GM12878 (cell line): ENCODE measurements around the gene GPR31. TPM values are rescaled to one million over a fixed set of nuclear protein-coding genes. Genes with fewer than 3 reads are reported as not detected.

ENCODE experiments used
- ATAC-seq: fragments of 200-7000 bp; cut with Tn5 transposase; 3 replicates; pipeline ENCODE4 v1.9.1; 2020; ENCODE audit warnings: mild to moderate bottlenecking, moderate library complexity
- BruUV-seq: library from RNA; stranded (reverse); fragments of 400-500 nt; replicated peaks from 2 replicates; lab custom pipeline; 2021; lab: Mats Ljungman, UMichigan
- CTCF ChIA-PET: fragments of 300-600 bp; sonication (Branson Sonifier 250); formaldehyde crosslinking; extraction: SDS; loops from one replicate; lab custom pipeline; 2021; ENCODE audit warnings: inconsistent platforms; lab: Yijun Ruan, JAX
- POLR2A ChIA-PET: fragments of 350-600 bp; formaldehyde crosslinking; extraction: SDS; loops from one replicate; lab custom pipeline; 2021; ENCODE audit warnings: inconsistent platforms; lab: Charles Lee
- RAD21 ChIA-PET: fragments of 300-600 bp; sonication (Branson Sonifier 250); formaldehyde crosslinking; loops from one replicate; lab custom pipeline; 2023; ENCODE audit warnings: antibody characterized with exemption; ENCODE audit not compliant: unreplicated experiment; lab: Charles Lee
- SMC1A ChIA-PET: fragments of 300-600 bp; sonication (Branson Sonifier 250); formaldehyde crosslinking; loops from one replicate; lab custom pipeline; 2023; ENCODE audit not compliant: unreplicated experiment, uncharacterized antibody; lab: Charles Lee
- DNase-seq: peaks from one replicate; pipeline ENCODE4 v3.0.0-alpha.2; 2011; ENCODE audit warnings: low read depth, low spot score
- FAIRE-seq: peaks from 3 replicates; lab custom pipeline; 2011; peaks lifted over from hg19 to GRCh38; lab: Jason Lieb, UNC
- H2AFZ ChIP-seq: 2 replicates; pipeline ENCODE4 v1.6.0; 2011; ENCODE audit warnings: low read depth, low read length, control low read depth; ENCODE audit not compliant: control insufficient read depth
- H3K27ac ChIP-seq: 2 replicates; pipeline ENCODE4 v1.5.1; 2011; ENCODE audit warnings: control low read depth; ENCODE audit not compliant: control insufficient read depth, insufficient read depth
- H3K27me3 ChIP-seq, 2 experiments: replicated peaks in 1 of 2; 2 replicates each; pipeline versions ENCODE4 v1.6.0 to v1.6.1; 2011; ENCODE audit warnings: low read length in 1 of 2; ENCODE audit not compliant: control insufficient read depth in 2 of 2, insufficient read depth in 2 of 2
- H3K36me3 ChIP-seq, 2 experiments: 2 replicates each; pipeline ENCODE4 v1.5.1; 2011; ENCODE audit warnings: low read length in 1 of 2; ENCODE audit not compliant: control insufficient read depth in 2 of 2, insufficient read depth in 2 of 2
- H3K4me1 ChIP-seq: 2 replicates; pipeline ENCODE4 v1.6.1; 2011; ENCODE audit warnings: mild to moderate bottlenecking, low read length, moderate library complexity, mixed read lengths; ENCODE audit not compliant: control insufficient read depth, insufficient read depth
- H3K4me2 ChIP-seq: 2 replicates; pipeline ENCODE4 v1.6.0; 2011; ENCODE audit warnings: control low read depth; ENCODE audit not compliant: control insufficient read depth, insufficient read depth
- H3K4me3 ChIP-seq: fragments of 200-600 bp; sonication (generic); 2 replicates; pipeline ENCODE4 v1.5.1; 2016
- H3K79me2 ChIP-seq: 2 replicates; pipeline ENCODE4 v1.6.0; 2011; ENCODE audit warnings: low read length; ENCODE audit not compliant: control insufficient read depth, insufficient read depth
- H3K9ac ChIP-seq: 2 replicates; pipeline ENCODE4 v1.8.0; 2011; ENCODE audit warnings: low read length, control low read depth, mixed read lengths; ENCODE audit not compliant: control insufficient read depth, insufficient read depth
- H3K9me3 ChIP-seq: replicated peaks from 3 replicates; pipeline ENCODE4 v1.5.1; 2011; ENCODE audit warnings: mild to moderate bottlenecking, low read length; ENCODE audit not compliant: control insufficient read depth, insufficient read depth
- H4K20me1 ChIP-seq: 2 replicates; pipeline ENCODE4 v1.6.0; 2011; ENCODE audit not compliant: control insufficient read depth, insufficient read depth
- CHD1 ChIP-seq: IDR thresholded peaks from 2 replicates; pipeline ENCODE4 v1.6.1; 2012; ENCODE audit warnings: low read depth, low read length, improper control_type of control experiment
- CREM ChIP-seq: IDR thresholded peaks from 2 replicates; pipeline ENCODE4 v1.6.1; 2014; ENCODE audit warnings: antibody characterized with exemption, low read depth
- GABPA ChIP-seq: IDR thresholded peaks from 2 replicates; pipeline ENCODE4 v1.6.1; 2014; ENCODE audit warnings: antibody characterized with exemption, low read depth, mild to moderate bottlenecking, inconsistent platforms
- IKZF1 ChIP-seq: fragments of 450-650 bp; conservative IDR thresholded peaks from 2 replicates; pipeline ENCODE4 v1.6.1; 2017; ENCODE audit warnings: antibody characterized with exemption, mild to moderate bottlenecking
- SRF ChIP-seq, 2 experiments: IDR thresholded peaks; 2 replicates each; pipeline ENCODE4 v1.6.1; 2011; ENCODE audit warnings: low read depth in 2 of 2, low read length in 2 of 2, mild to moderate bottlenecking in 1 of 2, moderate library complexity in 1 of 2
- ZNF217 ChIP-seq: fragments of 450-650 bp; IDR thresholded peaks from 2 replicates; pipeline ENCODE4 v1.6.1; 2017; ENCODE audit warnings: antibody characterized with exemption, mild to moderate bottlenecking
- ZSCAN29 ChIP-seq: fragments of 450-650 bp; IDR thresholded peaks from 2 replicates; pipeline ENCODE4 v1.6.1; 2017; ENCODE audit warnings: mild to moderate bottlenecking, moderate library complexity
- WGBS: methylation state at CpG from one replicate; pipeline ENCODE4 v1.1.6; 2016; ENCODE audit warnings: low lambda C conversion rate; ENCODE audit not compliant: insufficient replicate concordance, insufficient coverage; ENCODE audit errors: missing lambda C conversion rate; 5-methylcytosine and 5-hydroxymethylcytosine counted together
- in situ Hi-C: fragments of 300-500 bp; cut with MboI; formaldehyde crosslinking; loops from 9 replicates; pipeline ENCODE4 v1.14.3; 2018; ENCODE audit warnings: mixed read lengths
- intact Hi-C: fragments of 100-400 bp; cut with micrococcal nuclease; formaldehyde crosslinking; loops from one replicate; pipeline ENCODE4 v1.14.2; 2022; ENCODE audit not compliant: unreplicated experiment
- polyA plus RNA-seq, 11 experiments: library from polyadenylated mRNA; depleted of rRNA in 4 of 11; unstranded in 6 of 11; stranded (reverse) in 5 of 11; fragments of >200 nt; fragmentation: Nextera tagmentation in 4 of 11; fragmentation: Illumina TruSeq in 1 of 11; extraction: Ambion mirVana in 4 of 11; extraction: Trizol in 1 of 11; gene quantifications; 1 replicate in 1 of 11; 2 replicates in 10 of 11; pipeline versions ENCODE4 v1.2.1 to v1.2.3, GENCODE V29; 2011 to 2016; ENCODE audit warnings: inconsistent platforms in 2 of 11, missing spikeins in 2 of 11, low read depth in 1 of 11
- total RNA-seq, 4 experiments: library from RNA; depleted of rRNA in 3 of 4; stranded (reverse); fragments of >200 nt in 3 of 4; fragmentation: Illumina TruSeq in 1 of 4; extraction: Trizol in 1 of 4; gene quantifications; 2 replicates each; pipeline versions ENCODE4 v1.2.1 to v1.2.3, GENCODE V29; 2013 to 2021
- TF ChIP-seq, protein P1 (sequence below): fragments of 450-650 bp; IDR thresholded peaks from 2 replicates; pipeline ENCODE4 v1.6.1; 2017; ENCODE audit warnings: antibody characterized with exemption, mild to moderate bottlenecking, moderate library complexity
- TF ChIP-seq, protein P2 (sequence below): fragments of 150-350 bp; IDR thresholded peaks from 2 replicates; pipeline ENCODE4 v1.6.1; 2014; ENCODE audit warnings: mild to moderate bottlenecking, low read depth, low read length

GPR31 gene
- total and polyA plus RNA-seq, 10 of the 15 experiments (the other 5 are each of a cell fraction or from before 2014, with no cell fraction given), result not detected

DNA sequence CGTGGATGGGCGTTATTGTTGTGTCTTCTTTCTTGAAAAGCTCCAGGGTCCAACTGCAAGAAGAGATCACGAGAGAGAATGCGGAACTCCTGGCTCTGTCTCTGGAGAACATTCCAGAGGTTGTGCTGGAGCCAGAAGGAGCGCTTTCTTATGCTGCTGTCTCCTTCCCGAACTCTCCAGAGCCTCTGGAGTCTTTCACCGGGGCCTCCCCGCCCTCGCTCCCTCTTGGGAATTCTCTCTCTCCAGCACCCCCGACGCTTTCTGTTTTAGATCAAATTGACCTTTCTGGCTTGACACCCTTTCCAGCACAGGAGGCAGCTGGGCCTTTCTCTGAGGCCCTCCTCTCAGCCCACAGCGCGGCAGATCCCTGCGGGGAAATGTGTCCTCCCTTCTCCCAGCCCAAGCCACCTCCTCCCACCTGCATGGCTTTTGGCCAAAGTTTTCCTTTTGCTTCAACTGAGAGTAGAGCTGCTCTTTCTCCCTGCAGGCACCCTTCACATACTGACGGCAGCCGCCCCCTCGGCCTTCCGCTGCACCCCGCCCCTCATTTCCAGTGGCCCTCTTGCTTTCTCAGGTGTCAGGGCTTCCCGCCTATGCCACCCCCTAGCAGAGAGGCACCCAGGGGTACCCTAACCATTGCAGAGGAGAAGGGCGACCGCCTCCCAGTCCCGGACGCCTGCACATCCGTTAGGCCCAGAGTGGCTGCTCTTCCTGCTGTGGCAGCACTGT lies 41.5 kb downstream of the GPR31 start:
- Histone ChIP-seq H3K4me3 (no peak overlapping the region), H3K9me3 (no peaks in the 10 kb centered on the region; the same call in 2 of the 3 replicates), H3K79me2 (no peaks in the 10 kb centered on the region), H3K9ac (no peak overlapping the region), H4K20me1 (no peaks in the 10 kb centered on the region), H3K4me2 (no peak overlapping the region), H2AFZ (no peak overlapping the region), H3K27ac (no peak overlapping the region), H3K4me1 (peaks cover 72% of the 10 kb centered on the region), H3K36me3 (no peaks in the 10 kb centered on the region), H3K27me3 (no peaks in the 10 kb centered on the region)
- no peak for TF ChIP-seq ZNF217
- peak; percentile 30; the same call in 1 of the 2 replicates for TF ChIP-seq IKZF1
- WGBS, result 97% methylated on average over 25 of the region's 25 CpGs
- ChIA-PET CTCF (interaction anchor here (0.7 to 4.9 kb wide), 7 partner anchors 7 to 164 kb away, joined by 3 to 85 read pairs (median 16); partner anchors contain the start of gene CCR6), POLR2A (interaction anchor here (1.1 to 3.9 kb wide), 2 partner anchors 7 to 116 kb away, joined by 3 to 54 read pairs; partner anchors contain the start of gene CCR6), SMC1A (interaction anchor here (0.9 to 21.7 kb wide), 8 partner anchors 7 to 329 kb away, joined by 3 to 542 read pairs (median 4); partner anchors contain the start of gene CCR6), RAD21 (interaction anchor here (3.9 to 4.3 kb wide), 3 partner anchors 13 to 24 kb away, joined by 41 to 200 read pairs (median 46); no protein-coding TSS in a partner anchor)
- in situ Hi-C loops (no loop called here), intact Hi-C loops (no loop called here)
- ATAC-seq, result no peak
- no TSS peak for BruUV-seq
- no peak for FAIRE-seq
- DNase-seq, result no peak

DNA sequence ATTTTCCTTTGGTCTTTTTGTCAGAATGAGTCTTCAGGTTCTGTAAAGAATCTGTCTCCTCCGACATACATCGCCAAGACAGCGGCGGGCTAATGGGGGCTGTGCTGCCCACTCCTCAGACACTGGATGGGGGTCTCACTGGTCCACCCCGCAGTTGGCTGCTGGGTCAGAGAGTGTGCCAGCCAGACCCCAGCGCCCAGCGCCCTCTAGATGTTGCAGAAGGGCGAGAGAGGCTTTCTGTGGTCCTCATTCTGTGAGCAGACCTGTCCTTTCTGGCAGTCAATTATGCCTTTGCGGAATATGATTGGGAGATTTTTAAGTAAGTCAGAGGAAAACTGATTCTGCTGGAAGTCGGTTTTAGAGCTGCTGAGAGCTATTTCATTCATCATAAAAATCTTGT lies 42.7 kb downstream of the GPR31 start:
- in situ Hi-C loops (no loop called here), intact Hi-C loops (no loop called here)
- no peaks in the 10 kb centered on the region for H4K20me1 ChIP-seq
- H3K4me1 ChIP-seq, result peaks cover 63% of the 10 kb centered on the region
- ChIA-PET CTCF (interaction anchor here (1.0 to 4.9 kb wide), 13 partner anchors 8 to 285 kb away, joined by 3 to 85 read pairs (median 5); partner anchors contain the start of gene CCR6), RAD21 (interaction anchor here (1.0 to 4.3 kb wide), 12 partner anchors 9 to 163 kb away, joined by 3 to 200 read pairs (median 30); partner anchors contain the start of genes CCR6 and CEP43), SMC1A (interaction anchor here (0.6 to 21.7 kb wide), 12 partner anchors 8 to 328 kb away, joined by 3 to 542 read pairs (median 6); partner anchors contain the start of genes CCR6 and RNASET2), POLR2A (interaction anchor here (1.6 to 3.9 kb wide), 8 partner anchors 8 to 115 kb away, joined by 6 to 91 read pairs (median 16); partner anchors contain the start of gene CCR6)
- H3K27ac ChIP-seq, result no peak overlapping the region
- H3K9me3 ChIP-seq, result no peaks in the 10 kb centered on the region
- no peaks in the 10 kb centered on the region for H3K36me3 ChIP-seq
- ATAC-seq (peak; percentile 8), FAIRE-seq (no peak), DNase-seq (no peak)
- 7% methylated on average over 10 of the region's 10 CpGs for WGBS
- H3K4me2 ChIP-seq, result peak overlapping the region; percentile 39; the same call in 1 of the 2 replicates
- H3K79me2 ChIP-seq, result no peaks in the 10 kb centered on the region
- no peak overlapping the region for H2AFZ ChIP-seq
- no peak overlapping the region for H3K9ac ChIP-seq
- no peak overlapping the region for H3K4me3 ChIP-seq
- H3K27me3 ChIP-seq, result no peaks in the 10 kb centered on the region
- no TSS peak for BruUV-seq
- TF ChIP-seq, protein P1, sequence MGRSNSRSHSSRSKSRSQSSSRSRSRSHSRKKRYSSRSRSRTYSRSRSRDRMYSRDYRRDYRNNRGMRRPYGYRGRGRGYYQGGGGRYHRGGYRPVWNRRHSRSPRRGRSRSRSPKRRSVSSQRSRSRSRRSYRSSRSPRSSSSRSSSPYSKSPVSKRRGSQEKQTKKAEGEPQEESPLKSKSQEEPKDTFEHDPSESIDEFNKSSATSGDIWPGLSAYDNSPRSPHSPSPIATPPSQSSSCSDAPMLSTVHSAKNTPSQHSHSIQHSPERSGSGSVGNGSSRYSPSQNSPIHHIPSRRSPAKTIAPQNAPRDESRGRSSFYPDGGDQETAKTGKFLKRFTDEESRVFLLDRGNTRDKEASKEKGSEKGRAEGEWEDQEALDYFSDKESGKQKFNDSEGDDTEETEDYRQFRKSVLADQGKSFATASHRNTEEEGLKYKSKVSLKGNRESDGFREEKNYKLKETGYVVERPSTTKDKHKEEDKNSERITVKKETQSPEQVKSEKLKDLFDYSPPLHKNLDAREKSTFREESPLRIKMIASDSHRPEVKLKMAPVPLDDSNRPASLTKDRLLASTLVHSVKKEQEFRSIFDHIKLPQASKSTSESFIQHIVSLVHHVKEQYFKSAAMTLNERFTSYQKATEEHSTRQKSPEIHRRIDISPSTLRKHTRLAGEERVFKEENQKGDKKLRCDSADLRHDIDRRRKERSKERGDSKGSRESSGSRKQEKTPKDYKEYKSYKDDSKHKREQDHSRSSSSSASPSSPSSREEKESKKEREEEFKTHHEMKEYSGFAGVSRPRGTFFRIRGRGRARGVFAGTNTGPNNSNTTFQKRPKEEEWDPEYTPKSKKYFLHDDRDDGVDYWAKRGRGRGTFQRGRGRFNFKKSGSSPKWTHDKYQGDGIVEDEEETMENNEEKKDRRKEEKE, result no peak
- TF ChIP-seq CREM, result no peak
- no peak for TF ChIP-seq SRF (IDR thresholded peaks at IDR 0.05; ENCODE audit: low read depth in 2 of 2, low read length in 2 of 2)
- no peak for TF ChIP-seq GABPA
- no peak for TF ChIP-seq CHD1
- TF ChIP-seq ZSCAN29, result no peak
- TF ChIP-seq, protein P2, sequence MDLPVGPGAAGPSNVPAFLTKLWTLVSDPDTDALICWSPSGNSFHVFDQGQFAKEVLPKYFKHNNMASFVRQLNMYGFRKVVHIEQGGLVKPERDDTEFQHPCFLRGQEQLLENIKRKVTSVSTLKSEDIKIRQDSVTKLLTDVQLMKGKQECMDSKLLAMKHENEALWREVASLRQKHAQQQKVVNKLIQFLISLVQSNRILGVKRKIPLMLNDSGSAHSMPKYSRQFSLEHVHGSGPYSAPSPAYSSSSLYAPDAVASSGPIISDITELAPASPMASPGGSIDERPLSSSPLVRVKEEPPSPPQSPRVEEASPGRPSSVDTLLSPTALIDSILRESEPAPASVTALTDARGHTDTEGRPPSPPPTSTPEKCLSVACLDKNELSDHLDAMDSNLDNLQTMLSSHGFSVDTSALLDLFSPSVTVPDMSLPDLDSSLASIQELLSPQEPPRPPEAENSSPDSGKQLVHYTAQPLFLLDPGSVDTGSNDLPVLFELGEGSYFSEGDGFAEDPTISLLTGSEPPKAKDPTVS, result no peak
